RWPE2 (cell line): ENCODE data around the gene CLEC16A.

Experiments used
- ATAC-seq: fragments of 200-7000 bp; cut with Tn5 transposase; 3 replicates; pipeline ENCODE4 v1.9.1; 2021; ENCODE audit warnings: low read depth
- DNase-seq: peaks from one replicate; pipeline ENCODE4 v3.0.0-alpha.2; 2020; ENCODE audit warnings: low spot score
- H3K27ac ChIP-seq: fragments of 450-650 bp; 2 replicates; pipeline ENCODE4 v1.5.1; 2017; ENCODE audit warnings: mild to moderate bottlenecking; ENCODE audit not compliant: poor library complexity, severe bottlenecking
- H3K27me3 ChIP-seq: fragments of 250-450 bp; sonication (Bioruptor Pico); 2 replicates; pipeline ENCODE4 v1.5.1; 2021; ENCODE audit warnings: mild to moderate bottlenecking, moderate library complexity; ENCODE audit not compliant: insufficient read depth, poor library complexity, severe bottlenecking
- H3K36me3 ChIP-seq: fragments of 250-450 bp; sonication (Bioruptor Pico); 2 replicates; pipeline ENCODE4 v1.5.1; 2020; ENCODE audit warnings: low read depth, mild to moderate bottlenecking, moderate library complexity
- H3K4me1 ChIP-seq: fragments of 250-450 bp; sonication (Bioruptor Pico); 2 replicates; pipeline ENCODE4 v1.5.1; 2021; ENCODE audit warnings: mild to moderate bottlenecking, moderate library complexity; ENCODE audit not compliant: insufficient read depth, poor library complexity, severe bottlenecking
- H3K4me3 ChIP-seq: fragments of 250-450 bp; sonication (Bioruptor Pico); 2 replicates; pipeline ENCODE4 v1.5.1; 2021; ENCODE audit warnings: mild to moderate bottlenecking, moderate library complexity; ENCODE audit not compliant: severe bottlenecking
- H3K9me3 ChIP-seq: fragments of 250-450 bp; sonication (Bioruptor Pico); 2 replicates; pipeline ENCODE4 v1.5.1; 2021; ENCODE audit warnings: mild to moderate bottlenecking, moderate library complexity; ENCODE audit not compliant: severe bottlenecking
- TF ChIP-seq, protein P1 (sequence below): fragments of 450-650 bp; IDR thresholded peaks from one replicate; pipeline ENCODE4 v1.5.1; 2017; ENCODE audit warnings: mild to moderate bottlenecking, moderate library complexity; ENCODE audit not compliant: poor library complexity, severe bottlenecking

The CLEC16A gene

DNA sequence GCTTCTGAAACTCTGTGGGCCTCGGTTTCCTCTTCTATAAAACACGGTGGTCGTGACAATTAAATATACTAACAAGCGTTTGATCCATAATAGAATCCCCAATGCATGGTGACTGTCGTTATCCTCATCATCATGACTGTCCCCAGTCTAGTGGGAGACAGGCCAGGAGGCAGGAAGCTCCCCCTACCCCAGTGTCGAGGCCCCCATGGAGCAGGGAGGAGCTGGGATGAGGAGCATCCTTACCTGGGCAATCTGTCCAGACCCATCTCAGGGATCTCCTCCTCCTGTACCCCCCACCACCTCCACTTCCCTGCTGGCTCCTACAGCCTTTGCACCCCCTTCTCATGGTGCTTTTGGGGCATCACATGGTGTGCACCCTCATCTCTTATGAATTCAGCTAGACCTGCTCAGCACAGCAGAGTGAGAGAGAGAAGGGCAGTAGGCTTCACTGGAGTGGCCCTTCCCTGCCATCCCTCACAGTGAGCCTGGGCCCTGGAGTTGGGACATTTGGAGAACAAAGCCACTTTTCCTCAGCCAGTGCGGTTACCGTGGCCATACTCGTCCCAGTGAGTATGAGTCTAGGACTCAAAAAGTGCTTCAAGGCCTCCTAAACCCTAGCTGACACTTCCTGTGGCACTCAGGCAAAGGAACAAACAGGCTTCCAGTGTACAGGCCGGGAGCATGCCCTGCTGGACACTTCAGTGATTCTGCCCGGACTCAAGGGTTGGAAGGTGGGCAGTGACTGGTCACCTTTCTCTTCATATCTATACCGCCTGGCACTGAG lies 148.6 kb downstream of the CLEC16A start:
- no peaks in the 10 kb centered on the region for H3K27me3 ChIP-seq
- H3K4me3 ChIP-seq: no peak overlapping the region
- DNase-seq (no peak), ATAC-seq (no peak; the same call in 2 of the 3 replicates)
- H3K27ac ChIP-seq: no peak overlapping the region
- no peaks in the 10 kb centered on the region for H3K36me3 ChIP-seq
- H3K4me1 ChIP-seq: peaks cover 14% of the 10 kb centered on the region
- TF ChIP-seq, protein P1, sequence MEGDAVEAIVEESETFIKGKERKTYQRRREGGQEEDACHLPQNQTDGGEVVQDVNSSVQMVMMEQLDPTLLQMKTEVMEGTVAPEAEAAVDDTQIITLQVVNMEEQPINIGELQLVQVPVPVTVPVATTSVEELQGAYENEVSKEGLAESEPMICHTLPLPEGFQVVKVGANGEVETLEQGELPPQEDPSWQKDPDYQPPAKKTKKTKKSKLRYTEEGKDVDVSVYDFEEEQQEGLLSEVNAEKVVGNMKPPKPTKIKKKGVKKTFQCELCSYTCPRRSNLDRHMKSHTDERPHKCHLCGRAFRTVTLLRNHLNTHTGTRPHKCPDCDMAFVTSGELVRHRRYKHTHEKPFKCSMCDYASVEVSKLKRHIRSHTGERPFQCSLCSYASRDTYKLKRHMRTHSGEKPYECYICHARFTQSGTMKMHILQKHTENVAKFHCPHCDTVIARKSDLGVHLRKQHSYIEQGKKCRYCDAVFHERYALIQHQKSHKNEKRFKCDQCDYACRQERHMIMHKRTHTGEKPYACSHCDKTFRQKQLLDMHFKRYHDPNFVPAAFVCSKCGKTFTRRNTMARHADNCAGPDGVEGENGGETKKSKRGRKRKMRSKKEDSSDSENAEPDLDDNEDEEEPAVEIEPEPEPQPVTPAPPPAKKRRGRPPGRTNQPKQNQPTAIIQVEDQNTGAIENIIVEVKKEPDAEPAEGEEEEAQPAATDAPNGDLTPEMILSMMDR: no peak
- H3K9me3 ChIP-seq: no peaks in the 10 kb centered on the region

DNA sequence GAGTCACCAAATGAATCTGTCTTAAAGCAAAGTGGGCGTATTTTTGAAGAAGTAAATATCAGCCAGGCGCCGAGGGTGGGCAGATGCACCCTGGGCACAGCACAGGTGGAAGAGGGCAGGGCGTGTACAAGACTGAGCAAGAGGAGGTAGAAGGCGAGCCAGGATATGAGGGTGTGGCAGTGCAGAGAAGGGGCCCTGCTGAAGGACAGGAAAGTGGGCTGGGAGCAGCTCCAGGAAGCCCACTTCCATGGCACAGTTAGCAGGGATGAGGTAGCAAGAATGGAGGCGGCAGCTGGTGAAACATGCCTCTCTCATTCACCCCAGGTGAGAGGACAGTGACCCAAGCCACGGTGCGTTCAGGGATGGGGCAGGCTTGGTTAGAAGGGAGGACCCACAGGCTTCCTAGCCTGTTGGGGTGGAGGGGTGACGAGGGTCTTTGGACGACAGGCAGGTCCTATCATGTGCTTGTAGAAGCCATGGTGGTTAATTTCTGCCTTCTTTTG lies 149.3 kb downstream of the CLEC16A start:
- Histone ChIP-seq H3K4me1 (peaks cover 14% of the 10 kb centered on the region), H3K36me3 (no peaks in the 10 kb centered on the region), H3K9me3 (no peaks in the 10 kb centered on the region), H3K4me3 (no peak overlapping the region), H3K27ac (peak overlapping the region; percentile 10), H3K27me3 (no peaks in the 10 kb centered on the region)
- TF ChIP-seq, protein P1: no peak
- peak; percentile 29; the same call in 1 of the 3 replicates for ATAC-seq
- no peak for DNase-seq

DNA sequence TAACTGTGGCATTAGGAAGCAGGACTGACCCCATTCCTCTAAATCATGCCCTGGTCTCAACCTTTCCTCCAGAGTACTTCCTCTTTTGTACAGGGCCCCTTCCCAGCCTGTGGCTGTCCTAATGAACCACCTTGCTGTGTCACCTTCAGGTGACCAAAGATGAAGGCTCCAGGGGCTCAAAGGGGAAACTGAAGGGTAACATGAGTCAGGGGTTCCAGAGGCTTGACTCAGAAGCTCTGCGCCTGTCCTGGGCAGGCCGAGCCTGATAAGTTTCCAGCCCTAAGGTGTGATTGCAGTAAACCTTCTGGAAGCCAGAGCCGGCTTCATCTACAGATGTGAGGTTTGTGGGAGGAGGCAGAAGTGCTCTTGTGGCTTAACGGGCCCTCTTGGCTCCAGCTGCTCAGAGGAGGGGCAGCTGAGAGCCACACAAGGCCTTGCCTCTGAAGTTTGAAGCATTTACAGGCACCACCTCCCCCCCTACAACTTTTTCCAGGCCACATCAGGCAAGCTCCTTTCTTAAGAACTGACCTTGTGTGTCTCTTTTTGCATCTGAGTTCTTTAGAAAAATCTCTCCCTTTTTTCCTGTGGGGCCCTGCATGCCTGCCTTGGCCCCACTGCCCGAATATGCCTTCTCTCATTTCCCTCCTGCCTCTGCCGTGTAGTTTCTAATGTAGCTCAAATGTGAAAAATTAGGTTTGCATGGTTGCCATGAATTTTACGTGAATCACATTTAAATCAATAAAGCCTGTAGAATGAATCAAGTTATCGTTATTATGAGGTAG lies 149.9 kb downstream of the CLEC16A start:
- TF ChIP-seq, protein P1: no peak
- no peak for DNase-seq
- Histone ChIP-seq H3K4me3 (no peak overlapping the region), H3K27ac (peak overlapping the region; percentile 10), H3K9me3 (no peaks in the 10 kb centered on the region), H3K36me3 (no peaks in the 10 kb centered on the region; the same call in 1 of the 2 replicates), H3K27me3 (no peaks in the 10 kb centered on the region), H3K4me1 (peaks cover 14% of the 10 kb centered on the region)
- ATAC-seq: peak; percentile 76

DNA sequence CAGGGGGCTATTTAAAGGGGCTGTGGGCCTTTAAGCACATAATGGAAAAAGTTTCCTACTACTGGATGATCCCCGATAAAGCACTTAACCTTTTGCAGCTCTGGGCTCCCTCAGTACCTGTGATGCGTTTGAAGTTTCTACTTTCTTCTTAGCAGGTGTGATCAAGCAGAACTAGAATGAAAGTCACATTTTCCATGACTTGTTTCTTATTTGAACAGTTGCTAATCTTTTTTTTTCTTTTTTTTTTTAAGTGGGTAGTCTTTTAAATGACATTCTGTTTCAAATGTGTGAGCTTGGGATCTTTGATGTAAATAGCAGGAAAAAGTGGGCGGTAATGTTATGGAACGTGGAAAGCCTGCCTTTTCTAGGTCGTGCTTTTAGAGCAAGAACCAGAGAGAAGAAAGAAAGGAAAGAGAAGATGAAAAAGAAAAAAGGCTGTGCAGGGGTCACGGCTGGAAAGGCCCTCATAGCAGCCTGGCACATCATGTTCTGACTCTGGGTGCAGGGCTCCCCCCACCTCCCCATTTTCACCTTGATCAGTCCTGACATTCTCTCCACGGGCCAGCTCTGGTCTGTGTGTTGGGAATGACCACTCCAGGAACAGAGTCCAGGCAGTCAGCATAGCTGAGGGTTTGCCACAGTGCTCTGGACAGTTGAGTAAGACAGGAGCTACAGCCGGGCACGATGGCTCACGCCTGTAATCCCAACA lies 150.6 kb downstream of the CLEC16A start:
- peaks cover 14% of the 10 kb centered on the region for H3K4me1 ChIP-seq
- no peaks in the 10 kb centered on the region for H3K9me3 ChIP-seq
- H3K27ac ChIP-seq: no peak overlapping the region
- DNase-seq (no peak), ATAC-seq (no peak)
- TF ChIP-seq, protein P1: no peak
- H3K36me3 ChIP-seq: no peaks in the 10 kb centered on the region; the same call in 1 of the 2 replicates
- H3K27me3 ChIP-seq: no peaks in the 10 kb centered on the region
- no peak overlapping the region for H3K4me3 ChIP-seq
